NCI-H1417 (cell line): ENCODE measurements around the gene SPDYE3.
"Not testable (repeated sequence)": the region's sequence is repeated elsewhere in the genome, so short reads cannot be mapped to it uniquely, and the experiment has no call there.

Experiments
- DNase-seq, 3 experiments: peaks; one replicate each; lab custom pipeline; 2025; lab: John Stamatoyannopoulos, UW

SPDYE3 gene

DNA sequence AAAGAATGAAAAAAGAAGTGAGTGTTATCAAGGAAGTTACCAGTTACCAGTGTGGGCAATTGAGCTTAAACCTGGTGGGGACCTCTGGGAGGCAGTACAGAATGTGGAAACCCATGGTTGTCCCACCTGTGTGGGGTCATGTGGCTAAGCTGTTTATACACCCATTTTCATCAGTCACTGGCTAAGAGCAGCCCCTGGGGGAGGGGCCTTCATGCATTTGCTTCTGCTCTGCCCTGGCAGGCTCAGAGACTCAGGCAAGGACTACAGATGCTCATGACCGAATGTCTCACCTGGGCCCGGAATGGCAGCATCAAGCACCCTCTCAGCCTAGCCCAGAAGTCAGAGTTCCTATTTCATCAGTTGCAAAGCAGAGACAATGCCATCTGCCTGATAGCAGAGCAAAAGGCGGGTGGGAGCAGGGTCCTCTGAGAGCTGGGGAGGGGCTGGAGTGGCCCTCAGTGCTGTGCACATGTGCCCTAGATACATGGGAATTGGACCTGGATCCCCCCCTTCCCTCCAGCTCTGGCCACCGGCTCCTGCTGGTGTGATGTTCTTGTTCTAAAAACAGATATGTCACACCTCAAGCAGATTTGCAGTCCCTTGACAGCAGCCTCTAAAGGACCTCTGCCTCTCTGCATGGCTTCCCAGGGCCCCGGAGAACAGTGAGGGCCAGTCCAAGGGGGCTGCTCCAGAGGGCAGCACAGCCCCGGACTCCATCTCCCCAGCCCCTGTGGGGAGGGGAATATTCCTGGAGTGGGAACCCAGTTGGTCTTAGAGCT is 20.1 kb upstream of the SPDYE3 start:
- not testable (repeated sequence) for DNase-seq

DNA sequence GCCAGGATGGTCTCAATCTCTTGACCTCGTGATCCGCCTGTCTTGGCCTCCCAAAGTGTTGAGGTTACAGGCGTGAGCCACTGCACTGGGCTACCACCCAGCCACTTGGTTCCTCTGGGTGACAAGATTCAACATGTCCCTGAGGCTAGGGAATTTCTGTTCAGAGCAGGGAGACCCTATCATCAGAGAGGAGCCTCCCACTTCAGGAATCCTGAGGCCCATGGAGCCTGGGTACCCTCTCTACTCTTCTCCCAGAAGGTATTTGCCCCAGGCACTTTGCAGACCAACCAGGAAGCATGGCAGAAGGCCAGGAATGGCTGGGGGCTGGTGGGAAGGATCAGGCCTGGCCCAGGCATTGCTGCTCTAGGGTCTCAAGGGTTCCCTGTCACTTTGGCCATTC is 19.2 kb upstream of the SPDYE3 start:
- DNase-seq, result not testable (repeated sequence)

DNA sequence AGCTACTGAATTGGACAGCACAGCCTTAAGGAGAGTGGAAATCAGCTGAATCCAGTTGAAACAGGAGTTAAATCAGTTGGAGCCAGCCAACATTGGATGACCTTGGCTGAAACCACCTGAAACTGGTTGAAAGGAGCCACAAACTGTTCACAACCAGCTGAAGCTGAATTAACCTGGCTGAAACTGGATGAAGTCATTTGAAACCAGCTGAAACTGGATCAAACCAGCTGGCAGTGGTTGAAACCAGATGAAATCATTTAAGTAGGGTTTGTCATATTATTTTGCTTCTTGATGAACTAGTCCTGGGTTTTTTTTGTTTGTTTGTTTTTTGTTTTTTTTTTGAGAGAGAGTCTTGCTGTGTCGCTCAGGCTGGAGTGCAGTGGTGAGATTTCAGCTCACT is 15.3 kb upstream of the SPDYE3 start:
- DNase-seq, result not testable (repeated sequence)

DNA sequence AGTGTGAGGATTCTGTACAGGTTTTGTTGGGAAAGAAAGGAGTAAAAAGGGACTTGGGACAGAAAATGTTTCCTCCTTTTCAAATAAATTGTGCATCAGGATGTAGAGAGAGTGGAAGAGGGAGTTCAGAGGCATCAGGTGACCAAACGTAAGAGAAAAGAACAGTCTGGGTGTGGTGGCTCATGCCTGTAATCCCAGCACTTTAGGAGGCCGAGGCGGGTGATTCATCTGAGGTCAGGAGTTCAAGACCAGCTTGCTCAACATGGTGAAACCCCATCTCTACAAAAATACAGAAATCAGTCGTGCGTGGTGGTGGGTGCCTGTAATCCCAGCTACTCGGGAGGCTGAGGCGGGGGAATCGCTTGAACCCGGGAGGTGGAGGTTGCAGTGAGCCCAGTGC is 12.2 kb upstream of the SPDYE3 start:
- not testable (repeated sequence) for DNase-seq

DNA sequence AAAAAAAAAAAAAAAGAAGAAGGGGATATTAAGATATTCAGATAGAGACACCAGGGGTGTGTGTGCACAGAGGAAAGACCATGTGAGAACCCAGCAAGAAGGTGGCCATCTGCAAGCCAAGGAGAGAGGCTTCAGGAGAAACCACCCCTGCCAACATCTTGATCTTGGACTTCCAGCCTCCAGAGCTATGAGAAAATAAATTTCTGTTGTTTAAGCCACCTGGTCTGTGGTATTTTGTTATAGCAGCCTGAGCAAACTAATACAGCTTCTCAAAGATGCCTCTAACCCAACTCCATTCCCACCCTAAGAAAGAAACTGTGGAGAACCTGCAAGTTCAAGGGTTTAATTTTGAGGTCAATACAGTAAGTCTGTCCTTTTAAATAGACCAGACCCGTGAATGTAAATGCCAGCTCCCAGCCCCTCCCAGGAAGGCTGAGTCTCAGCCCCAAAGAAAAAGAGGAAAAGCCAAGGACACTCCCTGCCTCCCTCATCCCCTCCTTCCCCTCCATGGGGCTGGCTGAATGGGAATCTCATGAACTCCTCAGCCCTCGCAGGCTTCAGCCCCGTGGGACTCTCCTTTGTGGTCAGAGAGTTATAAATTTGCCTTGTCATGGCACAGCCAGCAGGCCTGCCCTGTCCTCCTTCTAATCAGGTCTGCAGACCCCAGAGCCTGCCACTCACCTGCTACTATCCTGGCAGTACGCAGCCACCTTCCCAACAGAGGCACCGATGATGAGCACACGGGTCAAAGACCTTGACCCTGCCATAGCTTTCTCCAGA is 9.5 kb upstream of the SPDYE3 start:
- DNase-seq, result peak in 1 of 3 experiments; percentile 6

DNA sequence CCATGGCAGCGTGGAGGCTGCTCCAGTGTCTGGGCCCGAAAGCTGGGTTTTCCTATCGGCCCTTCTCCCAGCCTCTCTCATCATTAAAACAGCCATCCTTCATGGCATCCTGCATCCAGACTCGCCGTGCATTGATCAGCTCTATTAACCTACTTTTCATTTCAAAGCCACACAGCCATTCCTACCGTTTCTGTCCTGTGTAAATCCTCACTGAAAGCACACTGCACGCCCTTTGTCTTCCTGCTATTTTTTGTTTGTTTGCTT is 8.9 kb upstream of the SPDYE3 start:
- DNase-seq, result not testable (repeated sequence)

GRCh38 chr7:100304526-100304925 is 3.0 kb upstream of the SPDYE3 start:
- not testable (repeated sequence) for DNase-seq

- DNase-seq, result not testable (repeated sequence)
These were observed 10.8 kb downstream of the SPDYE3 start for GRCh38 chr7:100318329-100318728.

- DNase-seq, result not testable (repeated sequence)
These were observed 14.1 kb downstream of the SPDYE3 start for GRCh38 chr7:100321648-100322047.

DNA sequence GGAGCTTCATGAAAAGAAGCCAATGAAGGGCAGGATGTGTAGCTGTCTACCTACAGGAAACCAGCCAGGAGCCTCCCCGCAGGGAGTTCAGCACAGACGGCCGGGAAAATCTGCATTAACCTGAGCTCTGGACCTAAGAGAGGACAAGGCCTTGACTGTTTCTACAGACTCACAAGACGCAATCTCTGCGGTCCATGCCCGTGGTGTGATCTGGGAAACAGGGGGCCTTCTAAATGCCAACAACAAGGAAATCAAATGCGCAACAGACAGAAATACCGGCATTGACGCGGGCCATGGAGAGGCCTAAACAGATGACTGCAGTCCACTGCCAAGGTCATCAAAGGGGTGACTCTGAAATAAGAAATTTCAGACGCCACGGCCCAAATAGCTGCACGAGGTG is 16.7 kb downstream of the SPDYE3 start:
- DNase-seq, result not testable (repeated sequence)

- not testable (repeated sequence) for DNase-seq
These were observed 18.2 kb downstream of the SPDYE3 start for GRCh38 chr7:100325671-100326070.

- not testable (repeated sequence) for DNase-seq
These were observed 19.4 kb downstream of the SPDYE3 start for GRCh38 chr7:100326914-100327313.

DNA sequence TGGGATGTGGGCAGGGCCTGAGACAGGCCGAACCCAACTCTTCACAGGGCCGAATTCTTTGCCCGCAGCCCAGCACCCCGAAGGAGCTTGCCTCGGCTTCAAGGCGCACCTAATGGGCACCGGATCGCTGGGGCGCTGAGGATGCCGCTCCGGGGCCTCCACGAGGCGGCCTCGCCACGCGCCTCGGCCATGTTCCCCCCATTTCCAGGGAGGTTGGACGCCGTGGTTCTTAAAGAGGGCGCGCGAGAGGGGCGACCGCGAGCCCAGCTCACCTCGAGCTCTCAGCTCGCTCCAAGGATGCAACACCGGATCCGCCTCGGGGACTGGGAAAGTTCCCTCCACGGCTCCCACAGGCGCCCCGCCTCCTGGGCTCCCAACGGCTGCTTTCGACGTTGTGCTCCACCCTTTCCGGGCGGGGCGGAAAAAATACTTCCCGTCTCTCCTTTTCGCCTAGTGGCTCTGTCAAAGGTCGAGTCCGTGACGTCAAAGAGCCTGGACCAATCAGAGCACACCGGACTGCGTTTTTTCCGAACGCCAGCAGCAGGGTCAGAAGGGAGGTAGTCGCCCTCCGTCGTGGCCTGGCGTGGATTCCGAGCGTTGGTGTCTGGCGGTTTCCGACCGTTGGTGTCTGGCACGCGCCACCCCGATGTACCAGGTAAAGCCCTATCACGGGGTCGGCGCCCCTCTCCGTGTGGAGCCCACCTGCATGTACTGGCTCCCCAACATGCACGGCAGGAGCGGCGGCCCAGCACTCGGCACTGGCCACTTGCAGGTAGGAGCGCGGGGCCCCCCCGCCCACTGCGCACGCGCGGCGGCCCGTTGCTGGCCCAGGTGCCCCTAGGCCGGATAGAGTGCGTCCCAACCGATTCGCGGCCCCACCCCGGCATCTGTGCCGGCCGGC is 28.3 kb downstream of the SPDYE3 start:
- DNase-seq, result peak; percentile 94 to 98 (median 98)

DNA sequence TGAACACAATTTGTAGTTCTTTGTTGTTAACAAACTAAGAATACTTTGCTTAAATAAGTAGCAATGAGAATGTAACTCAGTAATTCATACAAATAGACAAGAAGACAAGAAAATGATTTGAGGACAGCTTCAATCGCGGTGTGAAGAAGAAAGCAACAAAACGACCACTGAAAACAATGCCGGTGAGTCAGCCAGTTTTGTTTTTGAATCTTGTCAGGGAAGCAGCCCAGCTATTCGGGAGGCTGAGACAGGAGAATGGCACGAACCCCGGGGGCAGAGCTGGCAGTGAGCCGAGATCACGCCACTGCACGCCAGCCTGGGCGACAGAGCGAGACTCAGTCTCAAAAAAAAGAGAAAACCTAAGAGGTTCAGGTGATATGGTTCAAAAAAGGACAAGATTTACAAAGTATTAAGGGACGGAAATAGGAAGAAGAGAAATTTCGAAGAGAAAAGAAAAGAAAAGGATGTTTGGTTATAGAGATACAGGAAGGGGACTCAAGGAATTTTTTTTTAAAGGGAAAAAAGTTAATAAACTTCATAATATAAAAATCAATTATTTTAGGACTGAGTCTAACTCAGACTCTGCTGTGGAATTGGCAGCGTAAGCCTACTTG is 30.7 kb downstream of the SPDYE3 start:
- not testable (repeated sequence) for DNase-seq

DNA sequence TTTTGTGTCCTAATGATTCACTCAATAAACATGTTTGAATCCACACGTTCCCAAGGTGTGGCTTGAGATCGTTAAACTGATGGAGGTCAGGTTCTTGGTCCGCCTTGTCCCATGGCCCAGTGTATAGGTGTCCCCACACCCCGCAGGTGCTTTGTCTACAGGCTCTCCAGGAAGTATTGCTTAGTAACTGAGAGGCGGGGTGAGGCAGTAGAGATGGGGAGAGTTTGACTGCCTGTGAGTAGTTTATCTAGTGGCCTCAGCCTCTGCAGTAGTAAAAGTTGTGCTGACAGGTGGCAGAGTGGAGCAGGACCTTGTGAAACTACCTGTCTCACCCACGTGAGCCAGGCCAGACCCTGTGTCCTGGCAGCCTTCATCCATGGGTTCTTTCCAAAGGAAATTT is 33.8 kb downstream of the SPDYE3 start:
- not testable (repeated sequence) for DNase-seq

DNA sequence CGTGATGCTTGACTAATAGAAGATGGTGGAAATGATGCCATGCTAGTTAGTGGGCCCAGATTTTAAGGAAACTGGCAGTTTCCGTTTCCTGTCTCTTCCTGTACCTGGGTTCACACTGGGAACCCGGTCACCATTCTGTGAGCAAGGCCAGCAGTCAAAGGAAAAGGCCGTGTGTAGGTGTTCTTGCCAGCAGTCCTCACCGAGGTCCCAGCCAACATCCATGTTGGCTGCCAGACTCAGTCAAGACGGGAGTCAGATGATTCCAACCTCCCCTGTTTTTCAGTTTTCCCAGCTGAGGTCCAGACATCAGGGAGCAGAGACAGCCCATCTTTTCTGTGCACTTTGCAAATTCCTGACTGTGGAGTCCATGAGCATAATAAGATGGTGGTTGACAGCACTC is 35.3 kb downstream of the SPDYE3 start:
- DNase-seq, result no peak

- DNase-seq, result not testable (repeated sequence)
These were observed 36.6 kb downstream of the SPDYE3 start for GRCh38 chr7:100344124-100344559.

DNA sequence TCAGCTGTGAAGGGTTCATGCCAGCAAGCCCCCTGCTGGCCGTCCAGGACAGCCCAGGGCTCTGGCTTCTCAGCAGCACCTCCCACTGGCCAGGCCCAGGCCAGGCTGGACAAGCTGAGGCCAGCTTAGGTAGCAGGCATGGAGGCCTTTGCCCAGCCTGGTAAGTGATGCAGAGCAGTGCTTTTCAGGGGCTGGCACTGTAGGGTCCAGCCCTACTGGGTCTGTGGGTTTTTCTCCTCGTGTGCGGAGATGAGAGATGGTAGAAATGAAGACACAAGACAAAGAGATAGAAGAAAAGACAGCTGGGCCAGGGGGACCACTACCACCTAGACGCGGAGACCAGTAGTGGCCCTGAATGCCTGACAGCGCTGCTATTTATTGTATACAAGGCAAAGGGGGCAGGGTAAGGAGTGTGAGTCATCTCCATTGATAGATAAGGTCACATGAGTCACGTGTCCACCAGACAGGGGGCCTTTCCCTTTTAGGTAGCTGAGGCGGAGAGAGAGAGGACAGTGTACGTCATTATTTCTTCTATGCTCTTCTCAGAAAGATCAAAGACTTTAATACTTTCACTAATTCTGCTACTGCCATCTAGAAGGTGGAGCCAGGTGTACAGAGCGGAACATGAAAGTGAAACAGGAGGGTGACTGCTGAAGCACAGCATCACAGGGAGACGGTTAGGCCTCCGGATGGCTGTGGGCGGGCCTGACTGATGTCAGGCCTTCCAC is 37.2 kb downstream of the SPDYE3 start:
- DNase-seq, result peak in 1 of 3 experiments; percentile 33

- DNase-seq, result peak; percentile 26 to 80 (median 61)
These were observed 37.8 kb downstream of the SPDYE3 start for GRCh38 chr7:100345288-100345672.

DNA sequence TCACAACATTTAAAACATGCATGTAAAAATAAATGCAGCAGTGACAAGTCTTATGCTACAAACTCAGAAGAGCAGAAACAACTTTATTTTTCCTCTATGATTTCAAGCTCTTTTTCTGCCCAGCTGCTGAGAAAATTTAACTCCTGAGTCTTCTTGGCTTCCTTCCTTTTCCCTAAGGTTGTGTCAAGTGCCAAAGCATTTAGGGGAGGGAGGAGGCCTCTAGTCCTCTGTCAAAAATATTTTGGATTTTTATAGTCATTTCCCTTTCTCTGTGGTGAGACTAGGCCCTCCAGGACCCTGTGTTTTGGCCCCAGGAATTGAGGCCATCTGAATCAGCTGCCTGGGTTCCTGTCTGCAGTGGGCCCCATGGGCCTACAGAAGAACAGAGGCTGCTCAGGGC is 39.4 kb downstream of the SPDYE3 start:
- no peak for DNase-seq

DNA sequence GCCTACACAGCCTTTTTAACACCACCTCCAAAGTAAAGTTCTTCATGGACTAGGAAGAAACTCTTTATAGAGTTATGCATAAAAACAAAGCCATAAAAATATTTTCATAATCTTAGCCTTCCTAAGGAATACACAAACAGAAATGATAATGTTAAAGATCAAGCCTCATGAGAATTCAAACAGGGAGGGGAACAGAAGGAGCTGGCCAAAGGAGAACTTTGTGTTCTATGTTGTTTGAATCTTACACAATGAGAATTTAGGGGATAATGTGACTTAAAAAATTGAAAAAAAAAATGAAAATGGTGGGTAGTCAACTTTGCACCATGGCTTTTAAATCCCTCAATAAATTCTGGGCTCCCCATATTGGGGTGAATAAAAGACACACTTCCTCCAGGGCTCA is 41.3 kb downstream of the SPDYE3 start:
- DNase-seq, result no peak
